Liver (tissue), 9 donors: ENCODE measurements around the gene CCT2. TPM values are rescaled to one million over a fixed set of nuclear protein-coding genes. Genes with fewer than 3 reads are reported as not detected.

Experiments used
- DNase-seq: peaks from one replicate; pipeline ENCODE4 v3.0.0-alpha.2; 2017; ENCODE audit warnings: low spot score
- H3K27ac ChIP-seq, 2 donors: one replicate each; pipeline ENCODE4 v1.7.0; 2013; ENCODE audit warnings: inconsistent platforms in 2 of 2, low read length in 2 of 2, control low read depth in 1 of 2, low read depth in 1 of 2, mild to moderate bottlenecking in 1 of 2
- H3K27me3 ChIP-seq, 4 donors: one replicate each; pipeline versions ENCODE4 v1.6.1 to v1.7.0; 2013; ENCODE audit warnings: low read length in 3 of 4, inconsistent platforms in 1 of 4, mild to moderate bottlenecking in 1 of 4, moderate library complexity in 1 of 4; ENCODE audit not compliant: control insufficient read depth in 4 of 4, insufficient read depth in 4 of 4
- H3K36me3 ChIP-seq, 4 donors: one replicate each; pipeline versions ENCODE4 v1.6.1 to v1.7.0; 2013; ENCODE audit warnings: low read length in 3 of 4, mild to moderate bottlenecking in 3 of 4, low read depth in 1 of 4, moderate library complexity in 1 of 4; ENCODE audit not compliant: control insufficient read depth in 4 of 4, insufficient read depth in 3 of 4
- H3K4me1 ChIP-seq, 4 donors: one replicate each; pipeline versions ENCODE4 v1.6.1 to v1.7.0; 2013; ENCODE audit warnings: low read length in 3 of 4, mild to moderate bottlenecking in 3 of 4, moderate library complexity in 1 of 4; ENCODE audit not compliant: control insufficient read depth in 4 of 4, insufficient read depth in 4 of 4
- H3K4me3 ChIP-seq, 3 donors: one replicate each; pipeline versions ENCODE4 v1.6.1 to v1.7.0; 2013; ENCODE audit warnings: low read length in 3 of 3, control low read depth in 1 of 3, low read depth in 1 of 3, mild to moderate bottlenecking in 1 of 3
- H3K9ac ChIP-seq, 2 donors: one replicate each; pipeline ENCODE4 v1.7.0; 2013; ENCODE audit warnings: low read length in 2 of 2, mild to moderate bottlenecking in 2 of 2, moderate library complexity in 2 of 2, control low read depth in 1 of 2, low read depth in 1 of 2
- H3K9me3 ChIP-seq, 4 donors: one replicate each; pipeline versions ENCODE4 v1.6.1 to v1.7.0; 2013; ENCODE audit warnings: low read length in 3 of 4; ENCODE audit not compliant: control insufficient read depth in 4 of 4
- EGR1 ChIP-seq, 2 donors: IDR thresholded peaks; 2 replicates each; pipeline ENCODE4 v1.6.1; 2016 to 2018; ENCODE audit warnings: antibody characterized with exemption in 2 of 2, low read depth in 2 of 2
- FOXA1 ChIP-seq: IDR thresholded peaks from 2 replicates; pipeline ENCODE4 v1.6.1; 2016; ENCODE audit warnings: antibody characterized with exemption
- FOXA2 ChIP-seq: IDR thresholded peaks from 2 replicates; pipeline ENCODE4 v1.6.1; 2016; ENCODE audit warnings: antibody characterized with exemption
- GABPA ChIP-seq, 2 donors: IDR thresholded peaks in 1 of 2; conservative IDR thresholded peaks in 1 of 2; 2 replicates each; pipeline ENCODE4 v1.6.1; 2016; ENCODE audit warnings: antibody characterized with exemption in 2 of 2, mild to moderate bottlenecking in 1 of 2, moderate library complexity in 1 of 2
- HNF4A ChIP-seq, 2 donors: conservative IDR thresholded peaks; 2 replicates each; pipeline ENCODE4 v1.6.1; 2016; ENCODE audit warnings: antibody characterized with exemption in 2 of 2, mild to moderate bottlenecking in 2 of 2
- HNF4G ChIP-seq: IDR thresholded peaks from 2 replicates; pipeline ENCODE4 v1.6.1; 2016; ENCODE audit warnings: antibody characterized with exemption
- JUND ChIP-seq, 2 donors: IDR thresholded peaks; 2 replicates each; pipeline ENCODE4 v1.6.1; 2016; ENCODE audit warnings: antibody characterized with exemption in 2 of 2
- MAX ChIP-seq: IDR thresholded peaks from 2 replicates; pipeline ENCODE4 v1.6.1; 2016; ENCODE audit warnings: antibody characterized with exemption
- NR2F2 ChIP-seq: IDR thresholded peaks from 2 replicates; pipeline ENCODE4 v1.6.1; 2016; ENCODE audit warnings: antibody characterized with exemption
- RAD21 ChIP-seq, 2 donors: IDR thresholded peaks; 2 replicates each; pipeline ENCODE4 v1.6.1; 2016; ENCODE audit warnings: antibody characterized with exemption in 2 of 2, mild to moderate bottlenecking in 2 of 2
- SP1 ChIP-seq: IDR thresholded peaks from 2 replicates; pipeline ENCODE4 v1.6.1; 2018; ENCODE audit warnings: antibody characterized with exemption, mild to moderate bottlenecking
- TAF1 ChIP-seq: conservative IDR thresholded peaks from 2 replicates; pipeline ENCODE4 v1.6.1; 2016; ENCODE audit warnings: antibody characterized with exemption, mild to moderate bottlenecking
- YY1 ChIP-seq: IDR thresholded peaks from 2 replicates; pipeline ENCODE4 v1.6.1; 2016; ENCODE audit warnings: antibody characterized with exemption, mild to moderate bottlenecking
- ZBTB33 ChIP-seq: IDR thresholded peaks from 2 replicates; pipeline ENCODE4 v1.6.1; 2016; ENCODE audit warnings: antibody characterized with exemption
- WGBS: extraction: QIAGEN DNeasy Blood & Tissue Kit; methylation state at CpG from one replicate; pipeline ENCODE4 v1.1.7; 2013; 5-methylcytosine and 5-hydroxymethylcytosine counted together
- polyA plus RNA-seq, 2 donors: library from polyadenylated mRNA; stranded (reverse) in 1 of 2; unstranded in 1 of 2; fragments of 200-250 nt in 1 of 2; fragments of >200 nt in 1 of 2; fragmentation: Nextera tagmentation in 1 of 2; extraction: Ambion mirVana in 1 of 2; gene quantifications; one replicate each; pipeline versions ENCODE4 v1.2.1 to v1.2.3, GENCODE V29; 2013 to 2015
- total RNA-seq, 2 donors: library from RNA; depleted of rRNA; stranded (reverse); fragments of >200 nt; gene quantifications; one replicate each; pipeline ENCODE4 v1.2.3, GENCODE V29; 2014
- TF ChIP-seq, protein P1 (sequence below): IDR thresholded peaks from 2 replicates; pipeline ENCODE4 v1.6.1; 2016; ENCODE audit warnings: antibody characterized with exemption, mild to moderate bottlenecking
- TF ChIP-seq, protein P2 (sequence below): fragments of 150-350 bp; IDR thresholded peaks from 2 replicates; pipeline ENCODE4 v1.5.1; 2017; ENCODE audit warnings: improper control_type of control experiment, low read depth, low read length; ENCODE audit not compliant: missing input control
- TF ChIP-seq, protein P3 (sequence below): IDR thresholded peaks from 2 replicates; pipeline ENCODE4 v1.6.1; 2016; ENCODE audit warnings: antibody characterized with exemption
- donor health status: healthy.
- donor health status: healthy.
- donor health status: healthy.
- donor health status: healthy.
- donor health status: healthy.

CCT2 gene
- total and polyA plus RNA-seq, 4 donors, result 43.6 to 145 (median 80.6) TPM

- TF ChIP-seq ZBTB33 (no peak), EGR1 (IDR thresholded peaks at IDR 0.05; ENCODE audit: low read depth in 2 of 2) (no peak), MAX (no peak), HNF4A (conservative IDR thresholded peaks at IDR 0.05) (no peak), GABPA (IDR thresholded peaks at IDR 0.05 in 1 of 2, conservative IDR thresholded peaks at IDR 0.05 in 1 of 2) (no peak), HNF4G (no peak), SP1 (no peak), FOXA1 (no peak), FOXA2 (no peak)
Observed at GRCh38 chr12:69610126-69610525, 24.9 kb downstream of the CCT2 start (continued).

- Histone ChIP-seq H3K36me3 (no peaks in the 10 kb centered on the region), H3K4me1 (no peaks in the 10 kb centered on the region), H3K9me3 (peaks cover 0 to 2% (median 0%) of the 10 kb centered on the region in 4 donors), H3K27me3 (no peaks in the 10 kb centered on the region), H3K4me3 (no peak within 1 kb of the TSS), H3K27ac (no peak within 1 kb of the TSS), H3K9ac (no peak within 1 kb of the TSS)
- no peak for TF ChIP-seq MAX
- TF ChIP-seq HNF4G, result no peak
- TF ChIP-seq RAD21 (IDR thresholded peaks at IDR 0.05), result no peak
- no peak for TF ChIP-seq YY1
- TF ChIP-seq EGR1 (IDR thresholded peaks at IDR 0.05; ENCODE audit: low read depth in 2 of 2), result no peak
- TF ChIP-seq NR2F2, result no peak
- 97% methylated on average over 11 of the region's 11 CpGs for WGBS
- DNase-seq, result no peak
Observed at GRCh38 chr12:69610729-69611128, 25.5 kb downstream of the CCT2 start, which contains the start of gene LRRC10. TSS of gene LRRC10 (minus strand) at chr12:69610907. CDS start at chr12:69610838, 69 bp downstream.

DNA sequence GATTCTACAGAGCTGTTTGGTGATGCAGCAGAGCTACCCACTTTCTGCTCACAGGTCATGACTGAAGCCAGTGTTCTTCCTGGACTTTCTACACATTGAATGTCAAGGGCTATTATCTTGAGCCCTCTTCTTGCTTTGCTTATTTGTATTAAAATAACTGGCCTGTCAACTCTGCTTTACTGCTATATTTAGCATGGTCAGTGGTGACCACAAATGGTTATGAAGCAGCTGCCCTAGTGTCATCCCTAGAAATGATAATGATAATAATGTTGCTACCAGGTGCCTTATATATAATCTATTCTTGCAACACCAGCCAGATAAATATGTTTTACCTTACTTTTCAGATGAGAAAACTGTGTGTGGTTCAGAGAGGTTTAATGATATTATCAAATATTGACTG lies 28.1 kb downstream of the CCT2 start:
- H3K4me1 ChIP-seq, result no peaks in the 10 kb centered on the region
- TF ChIP-seq JUND (IDR thresholded peaks at IDR 0.05), result no peak
- TF ChIP-seq, protein P1, sequence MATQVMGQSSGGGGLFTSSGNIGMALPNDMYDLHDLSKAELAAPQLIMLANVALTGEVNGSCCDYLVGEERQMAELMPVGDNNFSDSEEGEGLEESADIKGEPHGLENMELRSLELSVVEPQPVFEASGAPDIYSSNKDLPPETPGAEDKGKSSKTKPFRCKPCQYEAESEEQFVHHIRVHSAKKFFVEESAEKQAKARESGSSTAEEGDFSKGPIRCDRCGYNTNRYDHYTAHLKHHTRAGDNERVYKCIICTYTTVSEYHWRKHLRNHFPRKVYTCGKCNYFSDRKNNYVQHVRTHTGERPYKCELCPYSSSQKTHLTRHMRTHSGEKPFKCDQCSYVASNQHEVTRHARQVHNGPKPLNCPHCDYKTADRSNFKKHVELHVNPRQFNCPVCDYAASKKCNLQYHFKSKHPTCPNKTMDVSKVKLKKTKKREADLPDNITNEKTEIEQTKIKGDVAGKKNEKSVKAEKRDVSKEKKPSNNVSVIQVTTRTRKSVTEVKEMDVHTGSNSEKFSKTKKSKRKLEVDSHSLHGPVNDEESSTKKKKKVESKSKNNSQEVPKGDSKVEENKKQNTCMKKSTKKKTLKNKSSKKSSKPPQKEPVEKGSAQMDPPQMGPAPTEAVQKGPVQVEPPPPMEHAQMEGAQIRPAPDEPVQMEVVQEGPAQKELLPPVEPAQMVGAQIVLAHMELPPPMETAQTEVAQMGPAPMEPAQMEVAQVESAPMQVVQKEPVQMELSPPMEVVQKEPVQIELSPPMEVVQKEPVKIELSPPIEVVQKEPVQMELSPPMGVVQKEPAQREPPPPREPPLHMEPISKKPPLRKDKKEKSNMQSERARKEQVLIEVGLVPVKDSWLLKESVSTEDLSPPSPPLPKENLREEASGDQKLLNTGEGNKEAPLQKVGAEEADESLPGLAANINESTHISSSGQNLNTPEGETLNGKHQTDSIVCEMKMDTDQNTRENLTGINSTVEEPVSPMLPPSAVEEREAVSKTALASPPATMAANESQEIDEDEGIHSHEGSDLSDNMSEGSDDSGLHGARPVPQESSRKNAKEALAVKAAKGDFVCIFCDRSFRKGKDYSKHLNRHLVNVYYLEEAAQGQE, result no peak
- no peak for TF ChIP-seq NR2F2
- no peak for TF ChIP-seq RAD21 (IDR thresholded peaks at IDR 0.05)
- TF ChIP-seq HNF4A (conservative IDR thresholded peaks at IDR 0.05), result no peak
- TF ChIP-seq, protein P2, sequence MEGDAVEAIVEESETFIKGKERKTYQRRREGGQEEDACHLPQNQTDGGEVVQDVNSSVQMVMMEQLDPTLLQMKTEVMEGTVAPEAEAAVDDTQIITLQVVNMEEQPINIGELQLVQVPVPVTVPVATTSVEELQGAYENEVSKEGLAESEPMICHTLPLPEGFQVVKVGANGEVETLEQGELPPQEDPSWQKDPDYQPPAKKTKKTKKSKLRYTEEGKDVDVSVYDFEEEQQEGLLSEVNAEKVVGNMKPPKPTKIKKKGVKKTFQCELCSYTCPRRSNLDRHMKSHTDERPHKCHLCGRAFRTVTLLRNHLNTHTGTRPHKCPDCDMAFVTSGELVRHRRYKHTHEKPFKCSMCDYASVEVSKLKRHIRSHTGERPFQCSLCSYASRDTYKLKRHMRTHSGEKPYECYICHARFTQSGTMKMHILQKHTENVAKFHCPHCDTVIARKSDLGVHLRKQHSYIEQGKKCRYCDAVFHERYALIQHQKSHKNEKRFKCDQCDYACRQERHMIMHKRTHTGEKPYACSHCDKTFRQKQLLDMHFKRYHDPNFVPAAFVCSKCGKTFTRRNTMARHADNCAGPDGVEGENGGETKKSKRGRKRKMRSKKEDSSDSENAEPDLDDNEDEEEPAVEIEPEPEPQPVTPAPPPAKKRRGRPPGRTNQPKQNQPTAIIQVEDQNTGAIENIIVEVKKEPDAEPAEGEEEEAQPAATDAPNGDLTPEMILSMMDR, result no peak
- no peak for TF ChIP-seq MAX
- no peak for TF ChIP-seq ZBTB33
- TF ChIP-seq, protein P3, sequence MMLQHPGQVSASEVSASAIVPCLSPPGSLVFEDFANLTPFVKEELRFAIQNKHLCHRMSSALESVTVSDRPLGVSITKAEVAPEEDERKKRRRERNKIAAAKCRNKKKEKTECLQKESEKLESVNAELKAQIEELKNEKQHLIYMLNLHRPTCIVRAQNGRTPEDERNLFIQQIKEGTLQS, result no peak
- TF ChIP-seq YY1, result no peak
- no peak for TF ChIP-seq GABPA (IDR thresholded peaks at IDR 0.05 in 1 of 2, conservative IDR thresholded peaks at IDR 0.05 in 1 of 2)
- TF ChIP-seq TAF1, result no peak
- no peak for TF ChIP-seq HNF4G
- no peak for TF ChIP-seq FOXA2

More for the DNA sequence above, 28.1 kb downstream of the CCT2 start:
- H3K36me3 ChIP-seq, result no peaks in the 10 kb centered on the region
- H3K27ac ChIP-seq, result no peak overlapping the region
- H3K4me3 ChIP-seq, result no peak overlapping the region
- no peak overlapping the region for H3K9ac ChIP-seq
- no peak for DNase-seq
- H3K9me3 ChIP-seq, result peaks cover 0 to 2% (median 0%) of the 10 kb centered on the region in 4 donors
- H3K27me3 ChIP-seq, result no peaks in the 10 kb centered on the region
